ENCODE results near the gene ARMH3. TPM values are rescaled to one million over a fixed set of nuclear protein-coding genes. Genes with fewer than 3 reads are reported as not detected.

ARMH3 gene
- total RNA-seq, 1 experiment from 2014 or later: 17.1 TPM

DNA sequence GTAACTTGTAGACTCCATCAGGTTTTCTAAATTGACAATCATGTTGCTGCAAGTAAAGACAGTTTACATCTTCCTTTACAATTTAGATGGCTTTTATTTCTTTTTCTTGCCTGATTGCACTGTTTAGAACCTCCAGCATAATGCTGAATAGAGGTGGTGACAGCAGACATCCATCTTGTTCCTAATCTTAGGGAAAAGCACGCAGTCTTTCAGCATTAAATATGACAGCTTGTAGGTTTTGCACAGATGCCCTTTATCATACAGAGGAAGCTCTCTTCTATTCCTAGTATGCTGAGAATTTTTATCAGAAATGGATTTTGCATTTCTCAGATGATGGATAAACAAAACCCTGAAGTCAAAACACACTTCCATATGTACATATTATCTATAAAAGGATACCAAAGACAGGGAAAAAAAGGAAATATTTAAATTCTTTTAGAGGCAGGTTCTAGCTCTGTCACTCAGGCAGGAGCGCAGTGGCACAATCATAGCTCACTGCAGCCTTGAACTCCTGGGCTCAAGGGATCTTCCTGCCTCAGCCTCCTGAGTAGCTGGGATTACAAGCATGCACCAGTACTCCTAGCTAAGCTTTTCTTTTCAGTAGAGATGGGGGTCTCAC, 143.3 kb downstream of the ARMH3 start:
- H3K36me3 Mint-ChIP-seq: no peaks in the 10 kb centered on the region
- H3K9me3 Mint-ChIP-seq: no peaks in the 10 kb centered on the region
- ATAC-seq (no peak), DNase-seq (ENCODE audit: low spot score) (no peak)
- POLR2A ChIA-PET: no interaction called here
- H3K27me3 Mint-ChIP-seq (ENCODE audit: low read depth): no peaks in the 10 kb centered on the region
- CTCF ChIA-PET: interaction anchor here (0.6 to 1.2 kb wide), 4 partner anchors 23 to 97 kb away, joined by 3 to 6 read pairs (median 4); no protein-coding TSS in a partner anchor
- no peak overlapping the region for H3K4me3 Mint-ChIP-seq
- H3K27ac Mint-ChIP-seq: no peak overlapping the region
- TF ChIP-seq, protein P1, sequence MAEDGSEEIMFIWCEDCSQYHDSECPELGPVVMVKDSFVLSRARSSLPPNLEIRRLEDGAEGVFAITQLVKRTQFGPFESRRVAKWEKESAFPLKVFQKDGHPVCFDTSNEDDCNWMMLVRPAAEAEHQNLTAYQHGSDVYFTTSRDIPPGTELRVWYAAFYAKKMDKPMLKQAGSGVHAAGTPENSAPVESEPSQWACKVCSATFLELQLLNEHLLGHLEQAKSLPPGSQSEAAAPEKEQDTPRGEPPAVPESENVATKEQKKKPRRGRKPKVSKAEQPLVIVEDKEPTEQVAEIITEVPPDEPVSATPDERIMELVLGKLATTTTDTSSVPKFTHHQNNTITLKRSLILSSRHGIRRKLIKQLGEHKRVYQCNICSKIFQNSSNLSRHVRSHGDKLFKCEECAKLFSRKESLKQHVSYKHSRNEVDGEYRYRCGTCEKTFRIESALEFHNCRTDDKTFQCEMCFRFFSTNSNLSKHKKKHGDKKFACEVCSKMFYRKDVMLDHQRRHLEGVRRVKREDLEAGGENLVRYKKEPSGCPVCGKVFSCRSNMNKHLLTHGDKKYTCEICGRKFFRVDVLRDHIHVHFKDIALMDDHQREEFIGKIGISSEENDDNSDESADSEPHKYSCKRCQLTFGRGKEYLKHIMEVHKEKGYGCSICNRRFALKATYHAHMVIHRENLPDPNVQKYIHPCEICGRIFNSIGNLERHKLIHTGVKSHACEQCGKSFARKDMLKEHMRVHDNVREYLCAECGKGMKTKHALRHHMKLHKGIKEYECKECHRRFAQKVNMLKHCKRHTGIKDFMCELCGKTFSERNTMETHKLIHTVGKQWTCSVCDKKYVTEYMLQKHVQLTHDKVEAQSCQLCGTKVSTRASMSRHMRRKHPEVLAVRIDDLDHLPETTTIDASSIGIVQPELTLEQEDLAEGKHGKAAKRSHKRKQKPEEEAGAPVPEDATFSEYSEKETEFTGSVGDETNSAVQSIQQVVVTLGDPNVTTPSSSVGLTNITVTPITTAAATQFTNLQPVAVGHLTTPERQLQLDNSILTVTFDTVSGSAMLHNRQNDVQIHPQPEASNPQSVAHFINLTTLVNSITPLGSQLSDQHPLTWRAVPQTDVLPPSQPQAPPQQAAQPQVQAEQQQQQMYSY (CRISPR knock-in tag; IDR thresholded peaks at IDR 0.05): no peak
- peaks cover 8% of the 10 kb centered on the region for H3K4me1 Mint-ChIP-seq

DNA sequence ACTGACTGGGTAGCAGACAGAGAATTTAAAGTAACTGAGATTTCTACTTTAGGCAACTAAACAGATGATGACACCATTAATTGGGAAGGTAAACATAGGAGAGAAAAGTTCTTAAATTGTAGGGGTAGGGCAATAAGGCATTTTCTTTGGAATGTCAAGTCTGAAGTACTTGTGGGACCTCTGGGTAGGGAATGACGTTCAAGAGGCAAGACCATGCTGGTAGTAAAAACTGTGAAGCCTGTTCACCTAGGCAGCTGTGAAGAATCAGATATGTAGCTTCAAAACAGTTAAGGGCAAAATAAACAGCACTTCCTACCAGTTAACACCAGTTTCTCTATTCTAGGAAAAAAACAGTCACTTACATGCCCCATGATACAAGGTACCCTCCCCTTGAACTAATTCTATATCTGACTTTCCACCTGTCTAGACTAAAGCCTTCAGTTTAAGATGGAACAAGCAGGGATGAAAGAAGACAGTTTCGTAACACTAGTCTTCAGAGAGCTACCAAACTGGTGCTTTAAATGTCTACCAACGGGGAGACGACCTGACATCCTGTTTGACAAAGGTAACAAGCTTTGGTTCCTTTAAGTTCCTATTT, 149.3 kb downstream of the ARMH3 start:
- no peaks in the 10 kb centered on the region for H3K9me3 Mint-ChIP-seq
- ChIA-PET POLR2A (interaction anchor here (0.5 to 1.4 kb wide), 2 partner anchors 24 to 70 kb away, joined by 3 to 4 read pairs; no protein-coding TSS in a partner anchor), CTCF (interaction anchor here (0.6 to 2.2 kb wide), 2 partner anchors 17 to 137 kb away, joined by 3 to 7 read pairs; no protein-coding TSS in a partner anchor)
- TF ChIP-seq FOXK1 (CRISPR knock-in tag; IDR thresholded peaks at IDR 0.05) (no peak), GABPB1 (CRISPR knock-in tag; IDR thresholded peaks at IDR 0.05) (no peak), RELA (CRISPR knock-in tag; IDR thresholded peaks at IDR 0.05; ENCODE audit: borderline replicate concordance) (no peak), CBFB (CRISPR knock-in tag; IDR thresholded peaks at IDR 0.05; ENCODE audit: low read depth) (no peak), NR3C1 (CRISPR knock-in tag; conservative IDR thresholded peaks at IDR 0.05; ENCODE audit: low read depth) (no peak)
- TF ChIP-seq, protein P2, sequence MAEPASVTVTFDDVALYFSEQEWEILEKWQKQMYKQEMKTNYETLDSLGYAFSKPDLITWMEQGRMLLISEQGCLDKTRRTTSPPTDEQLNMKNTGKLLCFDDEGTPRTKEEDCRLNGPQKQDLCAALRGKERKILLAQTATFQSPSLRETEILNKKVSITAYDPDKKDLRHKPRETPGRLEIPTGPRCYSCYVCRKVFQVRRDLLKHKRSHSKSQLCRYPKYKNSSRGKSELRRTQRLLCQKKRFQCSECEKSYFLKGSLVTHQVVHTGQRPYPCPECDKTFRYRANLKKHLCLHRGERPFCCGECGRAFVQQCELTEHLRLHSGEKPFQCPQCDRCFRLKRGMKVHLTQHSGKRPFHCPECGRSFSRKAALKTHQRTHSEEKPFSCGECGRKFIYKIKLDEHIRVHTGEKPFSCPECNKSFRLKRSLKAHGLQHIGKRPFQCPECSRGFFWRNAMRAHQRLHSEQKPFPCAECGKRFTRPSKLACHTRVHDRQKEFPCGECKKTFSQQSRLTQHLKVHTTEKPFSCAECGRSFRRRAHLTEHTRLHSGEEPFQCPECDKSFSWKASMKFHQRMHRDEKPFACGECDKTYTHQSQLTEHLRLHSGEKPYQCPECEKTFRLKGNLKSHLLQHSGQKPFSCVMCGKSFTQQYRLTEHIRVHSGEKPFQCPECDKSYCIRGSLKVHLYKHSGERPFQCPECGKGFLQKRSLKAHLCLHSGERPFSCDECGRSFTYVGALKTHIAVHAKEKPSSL (CRISPR knock-in tag; conservative IDR thresholded peaks at IDR 0.05): no peak
- TF ChIP-seq, protein P3, sequence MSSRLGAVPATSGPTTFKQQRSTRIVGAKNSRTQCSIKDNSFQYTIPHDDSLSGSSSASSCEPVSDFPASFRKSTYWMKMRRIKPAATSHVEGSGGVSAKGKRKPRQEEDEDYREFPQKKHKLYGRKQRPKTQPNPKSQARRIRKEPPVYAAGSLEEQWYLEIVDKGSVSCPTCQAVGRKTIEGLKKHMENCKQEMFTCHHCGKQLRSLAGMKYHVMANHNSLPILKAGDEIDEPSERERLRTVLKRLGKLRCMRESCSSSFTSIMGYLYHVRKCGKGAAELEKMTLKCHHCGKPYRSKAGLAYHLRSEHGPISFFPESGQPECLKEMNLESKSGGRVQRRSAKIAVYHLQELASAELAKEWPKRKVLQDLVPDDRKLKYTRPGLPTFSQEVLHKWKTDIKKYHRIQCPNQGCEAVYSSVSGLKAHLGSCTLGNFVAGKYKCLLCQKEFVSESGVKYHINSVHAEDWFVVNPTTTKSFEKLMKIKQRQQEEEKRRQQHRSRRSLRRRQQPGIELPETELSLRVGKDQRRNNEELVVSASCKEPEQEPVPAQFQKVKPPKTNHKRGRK (CRISPR knock-in tag; IDR thresholded peaks at IDR 0.05; ENCODE audit: borderline replicate concordance): no peak
- TF ChIP-seq, protein P4, sequence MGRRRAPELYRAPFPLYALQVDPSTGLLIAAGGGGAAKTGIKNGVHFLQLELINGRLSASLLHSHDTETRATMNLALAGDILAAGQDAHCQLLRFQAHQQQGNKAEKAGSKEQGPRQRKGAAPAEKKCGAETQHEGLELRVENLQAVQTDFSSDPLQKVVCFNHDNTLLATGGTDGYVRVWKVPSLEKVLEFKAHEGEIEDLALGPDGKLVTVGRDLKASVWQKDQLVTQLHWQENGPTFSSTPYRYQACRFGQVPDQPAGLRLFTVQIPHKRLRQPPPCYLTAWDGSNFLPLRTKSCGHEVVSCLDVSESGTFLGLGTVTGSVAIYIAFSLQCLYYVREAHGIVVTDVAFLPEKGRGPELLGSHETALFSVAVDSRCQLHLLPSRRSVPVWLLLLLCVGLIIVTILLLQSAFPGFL (CRISPR knock-in tag; IDR thresholded peaks at IDR 0.05; ENCODE audit: borderline replicate concordance): no peak
- no peaks in the 10 kb centered on the region for H3K36me3 Mint-ChIP-seq
- H3K4me3 Mint-ChIP-seq: no peak overlapping the region
- DNase-seq (ENCODE audit: low spot score) (no peak), ATAC-seq (no peak)
- no peak overlapping the region for H3K27ac Mint-ChIP-seq
- peaks cover 28% of the 10 kb centered on the region for H3K4me1 Mint-ChIP-seq
- H3K27me3 Mint-ChIP-seq (ENCODE audit: low read depth): no peaks in the 10 kb centered on the region

DNA sequence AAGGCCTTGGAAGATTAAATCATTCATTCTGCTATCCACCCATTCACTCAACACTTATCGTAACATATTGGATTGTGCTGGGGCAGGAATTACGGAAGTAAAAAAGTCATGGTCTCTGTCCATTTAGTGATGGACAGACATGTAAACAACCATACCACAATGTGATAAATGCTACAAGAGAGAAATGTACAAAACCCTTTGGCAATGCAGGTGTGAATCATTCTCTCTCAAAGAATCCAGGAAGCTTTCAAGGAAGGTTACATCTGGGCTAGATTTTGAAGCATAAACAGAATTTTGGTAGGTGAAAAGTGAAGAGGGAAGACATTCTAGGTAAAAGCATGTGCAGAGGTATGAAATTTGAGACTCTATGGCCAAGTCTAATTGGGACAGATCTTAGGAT, 150.7 kb downstream of the ARMH3 start:
- Mint-ChIP-seq H3K27me3 (ENCODE audit: low read depth) (no peaks in the 10 kb centered on the region), H3K27ac (no peak overlapping the region), H3K36me3 (no peaks in the 10 kb centered on the region), H3K9me3 (no peaks in the 10 kb centered on the region), H3K4me3 (no peak overlapping the region), H3K4me1 (peaks cover 37% of the 10 kb centered on the region)
- ChIA-PET CTCF (interaction anchor here (1.0 to 1.2 kb wide), 2 partner anchors 64 to 70 kb away, joined by 3 read pairs; no protein-coding TSS in a partner anchor), POLR2A (no interaction called here)
- ATAC-seq (no peak), DNase-seq (ENCODE audit: low spot score) (no peak)
- no peak for TF ChIP-seq NFYB (CRISPR knock-in tag; conservative IDR thresholded peaks at IDR 0.05; ENCODE audit: low read depth)
- no peak for TF ChIP-seq FOXP1 (CRISPR knock-in tag; IDR thresholded peaks at IDR 0.05; ENCODE audit: borderline replicate concordance)
- no peak for TF ChIP-seq ZNF232 (CRISPR knock-in tag; IDR thresholded peaks at IDR 0.05)
- TF ChIP-seq, protein P1 (CRISPR knock-in tag; IDR thresholded peaks at IDR 0.05): no peak
- TF ChIP-seq SOX15 (CRISPR knock-in tag; IDR thresholded peaks at IDR 0.05): no peak
- TF ChIP-seq, protein P5, sequence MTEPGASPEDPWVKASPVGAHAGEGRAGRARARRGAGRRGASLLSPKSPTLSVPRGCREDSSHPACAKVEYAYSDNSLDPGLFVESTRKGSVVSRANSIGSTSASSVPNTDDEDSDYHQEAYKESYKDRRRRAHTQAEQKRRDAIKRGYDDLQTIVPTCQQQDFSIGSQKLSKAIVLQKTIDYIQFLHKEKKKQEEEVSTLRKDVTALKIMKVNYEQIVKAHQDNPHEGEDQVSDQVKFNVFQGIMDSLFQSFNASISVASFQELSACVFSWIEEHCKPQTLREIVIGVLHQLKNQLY (CRISPR knock-in tag; IDR thresholded peaks at IDR 0.05): no peak
- no peak for TF ChIP-seq GABPB1 (CRISPR knock-in tag; IDR thresholded peaks at IDR 0.05)
- TF ChIP-seq, protein P4 (CRISPR knock-in tag; IDR thresholded peaks at IDR 0.05; ENCODE audit: borderline replicate concordance): no peak
